ENCODE measurements around the gene RBM45.

- TF ChIP-seq ZNF384 (IDR thresholded peaks at IDR 0.05) = no peak
- TF ChIP-seq CTBP1 (IDR thresholded peaks at IDR 0.05; ENCODE audit: borderline replicate concordance) = no peak
- no peak for TF ChIP-seq FOXK2 (IDR thresholded peaks at IDR 0.05)
- no peak for TF ChIP-seq SP1 (IDR thresholded peaks at IDR 0.05)
- TF ChIP-seq PKNOX1 (IDR thresholded peaks at IDR 0.05) = no peak
- no peak for TF ChIP-seq FOXA1 (IDR thresholded peaks at IDR 0.05)
- TF ChIP-seq BHLHE40 (IDR thresholded peaks at IDR 0.05; ENCODE audit: borderline replicate concordance) = no peak
- TF ChIP-seq FOXM1 (IDR thresholded peaks at IDR 0.05; ENCODE audit: borderline replicate concordance) = no peak
These were observed 40.3 kb downstream of the RBM45 start for GRCh38 chr2:178152542-178152941.
